T-helper 1 cell (primary cell): ENCODE results near the gene KLHL29.

ENCODE experiments used
- DNase-seq, 5 donors: peaks; one replicate each; pipeline ENCODE4 v3.0.0-alpha.2; 2012 to 2020

Gene KLHL29

GRCh38 chr2:23557455-23557854, 172.5 kb downstream of the KLHL29 start:
- no peak for DNase-seq

GRCh38 chr2:23559561-23560239, 174.7 kb downstream of the KLHL29 start:
- no peak for DNase-seq

GRCh38 chr2:23561088-23561487, 176.1 kb downstream of the KLHL29 start:
- no peak for DNase-seq

- no peak for DNase-seq
These were observed 176.6 kb downstream of the KLHL29 start for GRCh38 chr2:23561544-23561943.

GRCh38 chr2:23562143-23562542, 177.2 kb downstream of the KLHL29 start:
- no peak for DNase-seq

- DNase-seq: no peak
These were observed 178.2 kb downstream of the KLHL29 start for GRCh38 chr2:23563151-23563550.

- DNase-seq: no peak
These were observed 179.0 kb downstream of the KLHL29 start for GRCh38 chr2:23563673-23564614.

GRCh38 chr2:23564615-23564960, 179.6 kb downstream of the KLHL29 start:
- no peak for DNase-seq

- DNase-seq: no peak
These were observed 180.4 kb downstream of the KLHL29 start for GRCh38 chr2:23565374-23565773.

GRCh38 chr2:23565814-23566213, 180.8 kb downstream of the KLHL29 start:
- no peak for DNase-seq

GRCh38 chr2:23566241-23567142, 181.5 kb downstream of the KLHL29 start:
- DNase-seq: peak in 1 of 5 donors; percentile 17

GRCh38 chr2:23567161-23567756, 182.3 kb downstream of the KLHL29 start:
- no peak for DNase-seq

- no peak for DNase-seq
These were observed 183.2 kb downstream of the KLHL29 start for GRCh38 chr2:23568211-23568610.

GRCh38 chr2:23568626-23569190, 183.7 kb downstream of the KLHL29 start:
- DNase-seq: no peak

- DNase-seq: no peak
These were observed 184.9 kb downstream of the KLHL29 start for GRCh38 chr2:23569761-23570365.

GRCh38 chr2:23571085-23571484, 186.1 kb downstream of the KLHL29 start:
- no peak for DNase-seq

GRCh38 chr2:23571527-23572282, 186.7 kb downstream of the KLHL29 start:
- no peak for DNase-seq

- no peak for DNase-seq
These were observed 190.1 kb downstream of the KLHL29 start for GRCh38 chr2:23574919-23575654.

GRCh38 chr2:23578964-23579671, 194.1 kb downstream of the KLHL29 start:
- DNase-seq: no peak

GRCh38 chr2:23579674-23580073, 194.7 kb downstream of the KLHL29 start:
- no peak for DNase-seq
